ENCODE measurements around the gene UPK2. TPM values are rescaled to one million over a fixed set of nuclear protein-coding genes. Genes with fewer than 3 reads are reported as not detected.

The UPK2 gene
- total RNA-seq, 1 experiment from 2014 or later, result not detected

DNA sequence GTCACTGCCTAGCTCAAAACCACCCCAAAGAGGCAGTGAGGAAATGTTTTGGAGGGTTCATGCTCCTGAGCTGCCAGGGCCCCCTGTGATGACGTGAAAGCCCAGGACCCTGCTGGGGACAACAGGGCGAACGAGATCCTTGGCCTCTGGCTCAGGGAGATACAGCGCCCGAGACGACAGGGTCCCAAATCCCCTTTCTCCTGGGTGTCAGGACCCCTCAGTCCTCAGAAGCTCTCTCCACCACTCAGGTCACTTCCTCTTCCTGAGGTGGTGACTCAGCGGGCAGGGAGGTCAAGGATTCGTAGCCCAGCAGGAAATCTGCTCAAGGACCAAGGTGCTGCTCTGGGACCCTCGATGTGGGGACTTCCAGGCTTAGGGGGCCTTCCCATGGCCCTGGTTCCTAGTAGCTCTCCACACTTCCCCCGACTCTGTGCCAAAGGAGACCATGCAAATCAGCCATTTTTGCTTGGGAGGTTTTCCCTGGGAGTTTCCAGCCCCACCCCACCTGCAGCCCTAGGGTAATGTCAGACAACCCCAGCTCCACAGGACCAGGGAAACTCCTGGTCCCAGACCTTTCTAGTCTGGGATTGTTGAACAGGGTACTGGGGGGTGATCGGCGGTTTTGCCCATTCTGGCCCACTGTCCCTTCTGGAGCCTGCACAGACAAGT lies 43.2 kb upstream of the UPK2 start:
- Mint-ChIP-seq H3K27ac (peak overlapping the region; percentile 99), H3K4me1 (peaks cover 80% of the 10 kb centered on the region), H3K9me3 (no peaks in the 10 kb centered on the region), H3K4me3 (peak overlapping the region; percentile 72), H3K27me3 (ENCODE audit: low read depth) (no peaks in the 10 kb centered on the region), H3K36me3 (no peaks in the 10 kb centered on the region)
- ChIA-PET CTCF (interaction anchor here (0.7 to 5.9 kb wide), 9 partner anchors 45 to 425 kb away, joined by 3 to 26 read pairs (median 4); partner anchors contain the start of genes DDX6 and SLC37A4), POLR2A (interaction anchor here (0.8 to 6.9 kb wide), 9 partner anchors 10 to 291 kb away, joined by 3 to 76 read pairs (median 4); partner anchors contain the start of genes CENATAC and DDX6)
- DNase-seq (ENCODE audit: low spot score) (no peak), ATAC-seq (no peak)
- TF ChIP-seq, protein P1, sequence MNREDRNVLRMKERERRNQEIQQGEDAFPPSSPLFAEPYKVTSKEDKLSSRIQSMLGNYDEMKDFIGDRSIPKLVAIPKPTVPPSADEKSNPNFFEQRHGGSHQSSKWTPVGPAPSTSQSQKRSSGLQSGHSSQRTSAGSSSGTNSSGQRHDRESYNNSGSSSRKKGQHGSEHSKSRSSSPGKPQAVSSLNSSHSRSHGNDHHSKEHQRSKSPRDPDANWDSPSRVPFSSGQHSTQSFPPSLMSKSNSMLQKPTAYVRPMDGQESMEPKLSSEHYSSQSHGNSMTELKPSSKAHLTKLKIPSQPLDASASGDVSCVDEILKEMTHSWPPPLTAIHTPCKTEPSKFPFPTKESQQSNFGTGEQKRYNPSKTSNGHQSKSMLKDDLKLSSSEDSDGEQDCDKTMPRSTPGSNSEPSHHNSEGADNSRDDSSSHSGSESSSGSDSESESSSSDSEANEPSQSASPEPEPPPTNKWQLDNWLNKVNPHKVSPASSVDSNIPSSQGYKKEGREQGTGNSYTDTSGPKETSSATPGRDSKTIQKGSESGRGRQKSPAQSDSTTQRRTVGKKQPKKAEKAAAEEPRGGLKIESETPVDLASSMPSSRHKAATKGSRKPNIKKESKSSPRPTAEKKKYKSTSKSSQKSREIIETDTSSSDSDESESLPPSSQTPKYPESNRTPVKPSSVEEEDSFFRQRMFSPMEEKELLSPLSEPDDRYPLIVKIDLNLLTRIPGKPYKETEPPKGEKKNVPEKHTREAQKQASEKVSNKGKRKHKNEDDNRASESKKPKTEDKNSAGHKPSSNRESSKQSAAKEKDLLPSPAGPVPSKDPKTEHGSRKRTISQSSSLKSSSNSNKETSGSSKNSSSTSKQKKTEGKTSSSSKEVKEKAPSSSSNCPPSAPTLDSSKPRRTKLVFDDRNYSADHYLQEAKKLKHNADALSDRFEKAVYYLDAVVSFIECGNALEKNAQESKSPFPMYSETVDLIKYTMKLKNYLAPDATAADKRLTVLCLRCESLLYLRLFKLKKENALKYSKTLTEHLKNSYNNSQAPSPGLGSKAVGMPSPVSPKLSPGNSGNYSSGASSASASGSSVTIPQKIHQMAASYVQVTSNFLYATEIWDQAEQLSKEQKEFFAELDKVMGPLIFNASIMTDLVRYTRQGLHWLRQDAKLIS (CRISPR knock-in tag; IDR thresholded peaks at IDR 0.05; ENCODE audit: borderline replicate concordance), result no peak
- TF ChIP-seq GABPB1 (CRISPR knock-in tag; IDR thresholded peaks at IDR 0.05), result no peak
- no peak for TF ChIP-seq ZNF423 (CRISPR knock-in tag; IDR thresholded peaks at IDR 0.05)
- TF ChIP-seq, protein P2, sequence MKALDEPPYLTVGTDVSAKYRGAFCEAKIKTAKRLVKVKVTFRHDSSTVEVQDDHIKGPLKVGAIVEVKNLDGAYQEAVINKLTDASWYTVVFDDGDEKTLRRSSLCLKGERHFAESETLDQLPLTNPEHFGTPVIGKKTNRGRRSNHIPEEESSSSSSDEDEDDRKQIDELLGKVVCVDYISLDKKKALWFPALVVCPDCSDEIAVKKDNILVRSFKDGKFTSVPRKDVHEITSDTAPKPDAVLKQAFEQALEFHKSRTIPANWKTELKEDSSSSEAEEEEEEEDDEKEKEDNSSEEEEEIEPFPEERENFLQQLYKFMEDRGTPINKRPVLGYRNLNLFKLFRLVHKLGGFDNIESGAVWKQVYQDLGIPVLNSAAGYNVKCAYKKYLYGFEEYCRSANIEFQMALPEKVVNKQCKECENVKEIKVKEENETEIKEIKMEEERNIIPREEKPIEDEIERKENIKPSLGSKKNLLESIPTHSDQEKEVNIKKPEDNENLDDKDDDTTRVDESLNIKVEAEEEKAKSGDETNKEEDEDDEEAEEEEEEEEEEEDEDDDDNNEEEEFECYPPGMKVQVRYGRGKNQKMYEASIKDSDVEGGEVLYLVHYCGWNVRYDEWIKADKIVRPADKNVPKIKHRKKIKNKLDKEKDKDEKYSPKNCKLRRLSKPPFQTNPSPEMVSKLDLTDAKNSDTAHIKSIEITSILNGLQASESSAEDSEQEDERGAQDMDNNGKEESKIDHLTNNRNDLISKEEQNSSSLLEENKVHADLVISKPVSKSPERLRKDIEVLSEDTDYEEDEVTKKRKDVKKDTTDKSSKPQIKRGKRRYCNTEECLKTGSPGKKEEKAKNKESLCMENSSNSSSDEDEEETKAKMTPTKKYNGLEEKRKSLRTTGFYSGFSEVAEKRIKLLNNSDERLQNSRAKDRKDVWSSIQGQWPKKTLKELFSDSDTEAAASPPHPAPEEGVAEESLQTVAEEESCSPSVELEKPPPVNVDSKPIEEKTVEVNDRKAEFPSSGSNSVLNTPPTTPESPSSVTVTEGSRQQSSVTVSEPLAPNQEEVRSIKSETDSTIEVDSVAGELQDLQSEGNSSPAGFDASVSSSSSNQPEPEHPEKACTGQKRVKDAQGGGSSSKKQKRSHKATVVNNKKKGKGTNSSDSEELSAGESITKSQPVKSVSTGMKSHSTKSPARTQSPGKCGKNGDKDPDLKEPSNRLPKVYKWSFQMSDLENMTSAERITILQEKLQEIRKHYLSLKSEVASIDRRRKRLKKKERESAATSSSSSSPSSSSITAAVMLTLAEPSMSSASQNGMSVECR (CRISPR knock-in tag; IDR thresholded peaks at IDR 0.05; ENCODE audit: borderline replicate concordance), result 0 out of 2 replicates have a peak, but pooled peaks have one; percentile 27
- TF ChIP-seq FOXJ3 (CRISPR knock-in tag; IDR thresholded peaks at IDR 0.05; ENCODE audit: borderline replicate concordance), result no peak
- TF ChIP-seq GTF2I (CRISPR knock-in tag; conservative IDR thresholded peaks at IDR 0.05), result no peak
- no peak for TF ChIP-seq ESRRA (CRISPR knock-in tag; IDR thresholded peaks at IDR 0.05; ENCODE audit: borderline replicate concordance)
- TF ChIP-seq ATF6 (CRISPR knock-in tag; IDR thresholded peaks at IDR 0.05), result no peak
- TF ChIP-seq, protein P3, sequence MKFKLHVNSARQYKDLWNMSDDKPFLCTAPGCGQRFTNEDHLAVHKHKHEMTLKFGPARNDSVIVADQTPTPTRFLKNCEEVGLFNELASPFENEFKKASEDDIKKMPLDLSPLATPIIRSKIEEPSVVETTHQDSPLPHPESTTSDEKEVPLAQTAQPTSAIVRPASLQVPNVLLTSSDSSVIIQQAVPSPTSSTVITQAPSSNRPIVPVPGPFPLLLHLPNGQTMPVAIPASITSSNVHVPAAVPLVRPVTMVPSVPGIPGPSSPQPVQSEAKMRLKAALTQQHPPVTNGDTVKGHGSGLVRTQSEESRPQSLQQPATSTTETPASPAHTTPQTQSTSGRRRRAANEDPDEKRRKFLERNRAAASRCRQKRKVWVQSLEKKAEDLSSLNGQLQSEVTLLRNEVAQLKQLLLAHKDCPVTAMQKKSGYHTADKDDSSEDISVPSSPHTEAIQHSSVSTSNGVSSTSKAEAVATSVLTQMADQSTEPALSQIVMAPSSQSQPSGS (CRISPR knock-in tag; IDR thresholded peaks at IDR 0.05; ENCODE audit: borderline replicate concordance, low read depth), result no peak
- TF ChIP-seq ZNF232 (CRISPR knock-in tag; IDR thresholded peaks at IDR 0.05), result no peak
- no peak for TF ChIP-seq NFYB (CRISPR knock-in tag; conservative IDR thresholded peaks at IDR 0.05; ENCODE audit: low read depth)
- TF ChIP-seq, protein P4, sequence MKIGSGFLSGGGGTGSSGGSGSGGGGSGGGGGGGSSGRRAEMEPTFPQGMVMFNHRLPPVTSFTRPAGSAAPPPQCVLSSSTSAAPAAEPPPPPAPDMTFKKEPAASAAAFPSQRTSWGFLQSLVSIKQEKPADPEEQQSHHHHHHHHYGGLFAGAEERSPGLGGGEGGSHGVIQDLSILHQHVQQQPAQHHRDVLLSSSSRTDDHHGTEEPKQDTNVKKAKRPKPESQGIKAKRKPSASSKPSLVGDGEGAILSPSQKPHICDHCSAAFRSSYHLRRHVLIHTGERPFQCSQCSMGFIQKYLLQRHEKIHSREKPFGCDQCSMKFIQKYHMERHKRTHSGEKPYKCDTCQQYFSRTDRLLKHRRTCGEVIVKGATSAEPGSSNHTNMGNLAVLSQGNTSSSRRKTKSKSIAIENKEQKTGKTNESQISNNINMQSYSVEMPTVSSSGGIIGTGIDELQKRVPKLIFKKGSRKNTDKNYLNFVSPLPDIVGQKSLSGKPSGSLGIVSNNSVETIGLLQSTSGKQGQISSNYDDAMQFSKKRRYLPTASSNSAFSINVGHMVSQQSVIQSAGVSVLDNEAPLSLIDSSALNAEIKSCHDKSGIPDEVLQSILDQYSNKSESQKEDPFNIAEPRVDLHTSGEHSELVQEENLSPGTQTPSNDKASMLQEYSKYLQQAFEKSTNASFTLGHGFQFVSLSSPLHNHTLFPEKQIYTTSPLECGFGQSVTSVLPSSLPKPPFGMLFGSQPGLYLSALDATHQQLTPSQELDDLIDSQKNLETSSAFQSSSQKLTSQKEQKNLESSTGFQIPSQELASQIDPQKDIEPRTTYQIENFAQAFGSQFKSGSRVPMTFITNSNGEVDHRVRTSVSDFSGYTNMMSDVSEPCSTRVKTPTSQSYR (CRISPR knock-in tag; IDR thresholded peaks at IDR 0.05), result 0 out of 2 replicates have a peak, but pooled peaks have one; percentile 7
- no peak for TF ChIP-seq JAZF1 (CRISPR knock-in tag; IDR thresholded peaks at IDR 0.05)
- TF ChIP-seq ZNF219 (CRISPR knock-in tag; IDR thresholded peaks at IDR 0.05; ENCODE audit: borderline replicate concordance), result 0 out of 2 replicates have a peak, but pooled peaks have one; percentile 25
